ENCODE measurements around the gene GDI1. TPM values are rescaled to one million over a fixed set of nuclear protein-coding genes. Genes with fewer than 3 reads are reported as not detected.

GDI1 gene
- total and polyA plus RNA-seq, 2 of the 8 experiments (the other 6 are each of a cell fraction or from before 2014, with no cell fraction given) = 83.1 to 136 TPM

DNA sequence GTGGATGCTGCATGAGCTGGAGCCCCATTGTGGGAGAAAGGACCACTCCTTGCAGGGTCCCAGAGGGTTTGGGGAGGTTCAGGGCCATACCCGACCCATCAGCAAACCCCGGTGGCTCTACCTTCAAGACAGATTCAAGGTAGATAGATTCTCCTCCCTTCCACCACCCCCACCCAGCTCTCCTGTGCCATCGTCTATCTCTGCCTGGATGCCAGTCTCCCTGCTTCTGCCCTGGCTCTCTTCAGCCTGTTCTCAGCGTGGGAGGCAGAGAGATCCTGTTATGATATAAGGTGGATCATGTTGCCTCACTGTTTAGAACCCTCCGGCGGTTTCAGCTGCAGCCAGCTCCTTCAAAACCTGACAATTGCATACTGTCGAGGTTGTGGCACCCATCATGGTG is 36.7 kb downstream of the GDI1 start:
- Histone ChIP-seq H3K18ac (ENCODE audit: extremely low read depth, low read length) (no peak overlapping the region), H2AK5ac (ENCODE audit: low read depth, low read length) (no peak overlapping the region), H3K23ac (ENCODE audit: insufficient read length) (no peak overlapping the region), H4K5ac (ENCODE audit: insufficient read length, low read depth, low read length) (no peak overlapping the region), H3K36me3 (ENCODE audit: control insufficient read depth in 2 of 4, insufficient read depth in 4 of 4, low read length in 3 of 4) (peaks cover 0 to 14% (median 4%) of the 10 kb centered on the region in 4 experiments; a peak in 4 of 8 replicates), H3K9ac (replicated peaks in 1 of 4; ENCODE audit: extremely low read depth in 1 of 4, low read depth in 3 of 4, low read length in 3 of 4) (no peak overlapping the region), H4K91ac (replicated peaks; ENCODE audit: insufficient read length, low read length) (no peak overlapping the region), H3K4me2 (ENCODE audit: insufficient read depth in 1 of 2, low read depth in 2 of 2, low read length in 2 of 2) (no peak overlapping the region), H3K9me3 (ENCODE audit: insufficient read depth in 2 of 2, low read depth in 1 of 2, low read length in 1 of 2) (no peaks in the 10 kb centered on the region), H3K79me2 (ENCODE audit: control insufficient read depth in 1 of 2, insufficient read depth in 2 of 2, low read length in 2 of 2) (no peaks in the 10 kb centered on the region), H2BK120ac (replicated peaks; ENCODE audit: low read depth, low read length) (no peak overlapping the region), H3K14ac (ENCODE audit: insufficient read length) (no peak overlapping the region), H2BK5ac (ENCODE audit: low read depth, low read length) (no peak overlapping the region), H2BK20ac (ENCODE audit: low read length) (no peak overlapping the region), H3K4me3 (ENCODE audit: extremely low read depth in 1 of 4, insufficient read depth in 2 of 4, low read depth in 3 of 4, low read length in 4 of 4) (no peak overlapping the region), H2BK12ac (ENCODE audit: low read depth, low read length) (no peak overlapping the region), H4K20me1 (replicated peaks in 1 of 2; ENCODE audit: control insufficient read depth in 1 of 2, insufficient read depth in 2 of 2, low read length in 2 of 2) (no peaks in the 10 kb centered on the region), H3K79me1 (ENCODE audit: low read depth, low read length) (no peaks in the 10 kb centered on the region), H3K27ac (ENCODE audit: low read depth, low read length) (no peak overlapping the region), H2AFZ (ENCODE audit: low read length) (no peak overlapping the region), H3K4ac (replicated peaks; ENCODE audit: insufficient read length, low read depth, low read length) (no peak overlapping the region), H3K23me2 (ENCODE audit: low read depth, low read length) (0 out of 2 replicates have a peak, but pooled peaks cover 3% of the 10 kb centered on the region), H3K27me3 (replicated peaks in 1 of 4; ENCODE audit: control insufficient read depth in 3 of 4, extremely low read depth in 1 of 4, insufficient read depth in 3 of 4, low read length in 3 of 4) (no peaks in the 10 kb centered on the region), H3K56ac (replicated peaks; ENCODE audit: insufficient read length, low read depth, low read length) (no peak overlapping the region), H2BK15ac (ENCODE audit: low read length) (no peak overlapping the region), H3K4me1 (replicated peaks in 1 of 4; ENCODE audit: control insufficient read depth in 3 of 4, insufficient read depth in 4 of 4, low read length in 3 of 4) (peaks cover 0 to 3% (median 0%) of the 10 kb centered on the region in 4 experiments; a peak in 1 of 7 replicates), H4K8ac (ENCODE audit: extremely low read depth, insufficient read depth, low read length) (no peak overlapping the region)
- no peak for TF ChIP-seq BRCA1 (IDR thresholded peaks at IDR 0.05; ENCODE audit: low read depth, low read length)
- no peak for TF ChIP-seq CBX8 (IDR thresholded peaks at IDR 0.05; ENCODE audit: borderline replicate concordance, low read depth, low read length)
- TF ChIP-seq ZNF274 (IDR thresholded peaks at IDR 0.05; ENCODE audit: borderline replicate concordance, extremely low read depth, low read length) = no peak
- TF ChIP-seq SIRT6 (IDR thresholded peaks at IDR 0.05; ENCODE audit: low read length) = no peak
- no peak for TF ChIP-seq CTBP2 (IDR thresholded peaks at IDR 0.05; ENCODE audit: borderline replicate concordance, insufficient read depth, insufficient read length, low read length)
- no peak for TF ChIP-seq EP300 (IDR thresholded peaks at IDR 0.05; ENCODE audit: borderline replicate concordance in 1 of 2, low read depth in 2 of 2, low read length in 2 of 2)
- no peak for TF ChIP-seq RFX5 (IDR thresholded peaks at IDR 0.05; ENCODE audit: borderline replicate concordance, low read depth, low read length)
- no peak for TF ChIP-seq TEAD4 (IDR thresholded peaks at IDR 0.05; ENCODE audit: low read depth, low read length)
- TF ChIP-seq SUZ12 (IDR thresholded peaks at IDR 0.05; ENCODE audit: low read length) = no peak
- TF ChIP-seq EZH2 (IDR thresholded peaks at IDR 0.05; ENCODE audit: low read depth, low read length, severe bottlenecking) = no peak
- no peak for TF ChIP-seq POLR2A (IDR thresholded peaks at IDR 0.05; ENCODE audit: control extremely low read depth in 1 of 2, low read depth in 2 of 2, low read length in 2 of 2)
- TF ChIP-seq CREB1 (IDR thresholded peaks at IDR 0.05) = no peak
- TF ChIP-seq KDM5A (IDR thresholded peaks at IDR 0.05; ENCODE audit: low read length) = no peak
- POLR2A ChIA-PET (ENCODE audit: partially characterized antibody) = interaction anchor here (1.3 to 1.4 kb wide), 2 partner anchors 10 to 74 kb away, joined by 4 read pairs; no protein-coding TSS in a partner anchor
- FAIRE-seq = no peak
- CTCF ChIA-PET (ENCODE audit: partially characterized antibody) = interaction anchor here (1.6 to 3.1 kb wide), 3 partner anchors 15 to 101 kb away, joined by 4 to 11 read pairs (median 7); partner anchors contain the start of gene PLXNA3
- no peak for DNase-seq (ENCODE audit: low read depth in 1 of 2, low spot score in 2 of 2)
- WGBS, 2 experiments (ENCODE audit: extremely low coverage in 1 of 2, insufficient coverage in 1 of 2, insufficient read length in 1 of 2, insufficient replicate concordance in 2 of 2, low coverage in 1 of 2, low lambda C conversion rate in 2 of 2, missing lambda C conversion rate in 1 of 2) = 92% methylated on average over 6 of the region's 7 CpGs; no CpG with 5 or more reads in 1 of the 2 experiments

Data from H1 (cell line).